Neural progenitor cell (in vitro differentiated cells): Measurements from ENCODE around the gene ARID5A. TPM values are rescaled to one million over a fixed set of nuclear protein-coding genes. Genes with fewer than 3 reads are reported as not detected.
A peak's percentile ranks its signal among the peaks of the same experiment; 100 is the strongest.
"Not testable (repeated sequence)": the region's sequence is repeated elsewhere in the genome, so short reads cannot be mapped to it uniquely, and the experiment has no call there.

Experiments
- DNase-seq: peaks from one replicate; pipeline ENCODE4 v3.0.0-alpha.2; 2016; ENCODE audit warnings: low spot score
- H2AFZ ChIP-seq: fragments of 200-600 bp; sonication (generic); replicated peaks from 2 replicates; pipeline ENCODE4 v1.6.1; 2016; ENCODE audit warnings: antibody characterized with exemption
- H3F3A ChIP-seq: fragments of 200-600 bp; sonication (generic); 2 replicates; pipeline ENCODE4 v1.6.1; 2016; ENCODE audit warnings: antibody characterized with exemption, low read depth
- H3K27ac ChIP-seq: fragments of 200-600 bp; sonication (generic); 2 replicates; pipeline ENCODE4 v1.5.1; 2016; ENCODE audit warnings: mild to moderate bottlenecking
- H3K27me3 ChIP-seq: fragments of 200-600 bp; sonication (generic); 2 replicates; pipeline ENCODE4 v1.6.1; 2016; ENCODE audit warnings: mild to moderate bottlenecking, moderate library complexity
- H3K36me3 ChIP-seq: fragments of 200-600 bp; sonication (generic); 2 replicates; pipeline ENCODE4 v1.5.1; 2016
- H3K4me1 ChIP-seq: fragments of 200-600 bp; sonication (generic); 2 replicates; pipeline ENCODE4 v1.6.1; 2016; ENCODE audit warnings: mixed run types
- H3K4me2 ChIP-seq: fragments of 200-600 bp; sonication (generic); 2 replicates; pipeline ENCODE4 v1.6.1; 2016
- H3K4me3 ChIP-seq: fragments of 200-600 bp; sonication (generic); 2 replicates; pipeline ENCODE4 v1.5.1; 2016
- H3K79me2 ChIP-seq: fragments of 200-600 bp; sonication (generic); 2 replicates; pipeline ENCODE4 v1.6.1; 2016; ENCODE audit warnings: low read depth
- H3K9ac ChIP-seq: fragments of 200-600 bp; sonication (generic); 2 replicates; pipeline ENCODE4 v1.6.1; 2016
- H3K9me3 ChIP-seq: fragments of 200-600 bp; sonication (generic); 2 replicates; pipeline ENCODE4 v1.5.1; 2016; ENCODE audit warnings: low read depth
- H4K20me1 ChIP-seq: fragments of 200-600 bp; sonication (generic); 2 replicates; pipeline ENCODE4 v1.6.1; 2016; ENCODE audit warnings: low read depth
- H3K27ac Mint-ChIP-seq: 3 replicates; pipeline ENCODE4 v1.8.0; 2021; ENCODE audit warnings: mixed read lengths
- H3K27me3 Mint-ChIP-seq: 2 replicates; pipeline ENCODE4 v1.8.0; 2022; ENCODE audit warnings: low read depth, mild to moderate bottlenecking, inconsistent platforms, moderate library complexity, mixed read lengths; ENCODE audit not compliant: insufficient read depth
- H3K36me3 Mint-ChIP-seq: 3 replicates; pipeline ENCODE4 v1.8.0; 2021; ENCODE audit warnings: mixed read lengths
- H3K4me1 Mint-ChIP-seq: 3 replicates; pipeline ENCODE4 v1.8.0; 2021; ENCODE audit warnings: mixed read lengths
- H3K4me3 Mint-ChIP-seq: 3 replicates; pipeline ENCODE4 v1.8.0; 2021; ENCODE audit warnings: mild to moderate bottlenecking, moderate library complexity, mixed read lengths
- H3K9me3 Mint-ChIP-seq: 3 replicates; pipeline ENCODE4 v1.8.0; 2020; ENCODE audit warnings: mixed read lengths
- EZH2 ChIP-seq: fragments of 200-600 bp; sonication (generic); IDR thresholded peaks from 2 replicates; pipeline ENCODE4 v1.6.1; 2017; ENCODE audit warnings: antibody characterized with exemption, mild to moderate bottlenecking, moderate library complexity
- EZH2phosphoT487 ChIP-seq: fragments of 200-600 bp; sonication (generic); IDR thresholded peaks from 2 replicates; pipeline ENCODE4 v1.6.1; 2017; ENCODE audit warnings: antibody characterized with exemption
- total RNA-seq: library from RNA; depleted of rRNA; stranded (reverse); fragments of >200 nt; gene quantifications from 2 replicates; pipeline ENCODE4 v1.2.3, GENCODE V29; 2015; ENCODE audit warnings: low replicate concordance
- TF ChIP-seq, protein P1 (sequence below): fragments of 200-600 bp; sonication (generic); IDR thresholded peaks from 2 replicates; pipeline ENCODE4 v1.5.1; 2017; ENCODE audit warnings: antibody characterized with exemption, mild to moderate bottlenecking

The ARID5A gene
- total RNA-seq, 1 donor from 2014 or later = 0.75 TPM

DNA sequence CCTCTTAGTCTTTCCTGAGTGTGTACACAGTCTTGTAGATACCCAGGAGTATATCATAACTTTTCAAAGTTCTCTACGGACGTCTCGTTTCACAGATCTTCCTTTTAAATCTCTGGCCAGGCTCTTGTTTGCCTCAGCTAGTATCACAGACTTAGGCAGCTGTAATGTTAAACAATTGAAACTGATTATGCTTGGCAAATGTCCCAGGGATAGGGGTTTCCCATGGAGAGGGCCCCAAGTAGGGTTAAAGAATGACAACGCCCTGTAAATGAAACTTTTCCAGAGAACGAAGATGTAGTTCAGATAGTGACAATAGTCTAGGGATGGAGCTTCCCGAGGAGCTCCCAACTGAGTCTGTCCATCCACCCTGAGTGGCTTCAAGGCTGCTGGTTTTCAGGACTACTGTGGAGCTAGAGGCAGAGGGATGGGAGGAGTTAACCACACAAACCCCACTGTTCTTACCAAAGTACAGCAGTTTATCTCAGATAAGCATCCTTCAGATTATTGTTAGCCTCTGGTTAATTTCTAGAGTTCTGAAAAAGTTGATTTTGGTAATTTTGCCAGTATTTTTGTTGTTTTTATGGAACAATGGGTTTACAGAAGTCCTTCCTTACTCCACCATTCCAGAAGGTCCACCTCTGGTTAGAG lies 40.4 kb upstream of the ARID5A start:
- Mint-ChIP-seq H3K36me3 (no peaks in the 10 kb centered on the region), H3K4me3 (no peak overlapping the region), H3K27me3 (peaks cover 2% of the 10 kb centered on the region), H3K4me1 (peaks cover 5% of the 10 kb centered on the region), H3K9me3 (peaks cover 16% of the 10 kb centered on the region), H3K27ac (no peak overlapping the region)
- Histone ChIP-seq H3K9me3 (no peaks in the 10 kb centered on the region), H3K4me3 (no peak overlapping the region), H3F3A (no peaks in the 10 kb centered on the region), H3K79me2 (no peaks in the 10 kb centered on the region), H3K4me2 (no peak overlapping the region), H3K27ac (no peak overlapping the region), H3K36me3 (no peaks in the 10 kb centered on the region), H3K4me1 (no peaks in the 10 kb centered on the region), H2AFZ (no peak overlapping the region), H4K20me1 (no peaks in the 10 kb centered on the region), H3K9ac (no peak overlapping the region), H3K27me3 (no peaks in the 10 kb centered on the region)
- DNase-seq = no peak
- TF ChIP-seq, protein P1, sequence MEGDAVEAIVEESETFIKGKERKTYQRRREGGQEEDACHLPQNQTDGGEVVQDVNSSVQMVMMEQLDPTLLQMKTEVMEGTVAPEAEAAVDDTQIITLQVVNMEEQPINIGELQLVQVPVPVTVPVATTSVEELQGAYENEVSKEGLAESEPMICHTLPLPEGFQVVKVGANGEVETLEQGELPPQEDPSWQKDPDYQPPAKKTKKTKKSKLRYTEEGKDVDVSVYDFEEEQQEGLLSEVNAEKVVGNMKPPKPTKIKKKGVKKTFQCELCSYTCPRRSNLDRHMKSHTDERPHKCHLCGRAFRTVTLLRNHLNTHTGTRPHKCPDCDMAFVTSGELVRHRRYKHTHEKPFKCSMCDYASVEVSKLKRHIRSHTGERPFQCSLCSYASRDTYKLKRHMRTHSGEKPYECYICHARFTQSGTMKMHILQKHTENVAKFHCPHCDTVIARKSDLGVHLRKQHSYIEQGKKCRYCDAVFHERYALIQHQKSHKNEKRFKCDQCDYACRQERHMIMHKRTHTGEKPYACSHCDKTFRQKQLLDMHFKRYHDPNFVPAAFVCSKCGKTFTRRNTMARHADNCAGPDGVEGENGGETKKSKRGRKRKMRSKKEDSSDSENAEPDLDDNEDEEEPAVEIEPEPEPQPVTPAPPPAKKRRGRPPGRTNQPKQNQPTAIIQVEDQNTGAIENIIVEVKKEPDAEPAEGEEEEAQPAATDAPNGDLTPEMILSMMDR = no peak
- TF ChIP-seq EZH2phosphoT487 (no peak), EZH2 (no peak)

DNA sequence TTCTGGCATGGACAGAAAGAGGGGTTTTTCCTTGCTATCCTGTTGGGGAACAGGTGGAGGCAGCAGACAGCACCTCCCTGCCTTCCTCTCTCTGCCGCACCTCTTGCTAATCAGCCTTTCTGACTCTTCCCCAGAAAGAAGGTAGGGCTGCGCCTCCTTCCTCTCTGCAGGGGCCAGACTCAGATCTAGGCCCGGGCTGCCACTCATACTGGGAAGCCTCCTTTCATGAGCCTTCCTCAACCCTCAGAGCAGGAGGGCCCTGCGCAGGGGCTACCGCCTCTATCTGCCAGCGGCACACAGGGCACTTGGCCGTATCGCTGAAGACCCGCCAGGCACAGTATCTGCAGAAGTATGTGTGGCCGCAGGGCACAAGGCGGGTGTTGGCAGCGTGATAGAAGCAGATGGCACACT lies 38.5 kb upstream of the ARID5A start:
- no peaks in the 10 kb centered on the region for H3K9me3 ChIP-seq
- H3K4me3 ChIP-seq = no peak overlapping the region
- no peak overlapping the region for H3K4me2 ChIP-seq
- Mint-ChIP-seq H3K4me1 (peaks cover 12% of the 10 kb centered on the region), H3K36me3 (no peaks in the 10 kb centered on the region), H3K9me3 (peaks cover 16% of the 10 kb centered on the region), H3K4me3 (no peak overlapping the region), H3K27me3 (peaks cover 2% of the 10 kb centered on the region), H3K27ac (no peak overlapping the region)
- no peaks in the 10 kb centered on the region for H3K79me2 ChIP-seq
- H3K27me3 ChIP-seq = no peaks in the 10 kb centered on the region
- H3F3A ChIP-seq = no peaks in the 10 kb centered on the region
- no peaks in the 10 kb centered on the region for H4K20me1 ChIP-seq
- peak overlapping the region; percentile 76 for H2AFZ ChIP-seq
- H3K36me3 ChIP-seq = no peaks in the 10 kb centered on the region
- H3K27ac ChIP-seq = no peak overlapping the region
- no peak for TF ChIP-seq EZH2
- no peak for TF ChIP-seq EZH2phosphoT487
- TF ChIP-seq, protein P1 = peak; percentile 16
- H3K4me1 ChIP-seq = peaks cover 2% of the 10 kb centered on the region
- H3K9ac ChIP-seq = no peak overlapping the region
- DNase-seq = no peak

DNA sequence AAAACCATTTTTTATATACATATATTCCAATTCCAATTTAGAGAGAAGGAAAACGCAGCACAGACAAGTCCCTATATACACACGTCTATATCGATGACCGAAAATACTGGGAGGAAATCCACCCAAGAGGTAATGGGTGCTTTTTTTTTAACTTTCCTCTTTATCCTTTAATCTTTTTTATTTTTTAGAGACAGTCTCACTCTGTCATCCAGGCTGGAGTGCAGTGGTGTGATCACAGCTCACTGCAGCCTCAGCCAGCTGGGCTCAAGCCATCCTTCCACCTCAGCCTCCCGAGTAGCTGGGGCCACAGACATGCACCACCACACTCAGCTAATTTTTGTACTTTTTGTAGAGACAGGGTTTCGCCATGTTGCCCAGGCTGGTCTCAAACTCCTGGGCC lies 37.9 kb upstream of the ARID5A start:
- not testable (repeated sequence) for H4K20me1 ChIP-seq, H3K27me3 Mint-ChIP-seq, H3K27ac ChIP-seq, H3K27ac Mint-ChIP-seq, H3K79me2 ChIP-seq, H3K4me2 ChIP-seq, H3K4me3 ChIP-seq, H3K9ac ChIP-seq, H3K36me3 ChIP-seq, H3K4me3 Mint-ChIP-seq, H3K9me3 ChIP-seq, DNase-seq, H3F3A ChIP-seq, H3K27me3 ChIP-seq, H3K36me3 Mint-ChIP-seq, H2AFZ ChIP-seq, H3K4me1 ChIP-seq
- peaks cover 12% of the 10 kb centered on the region for H3K4me1 Mint-ChIP-seq
- peaks cover 16% of the 10 kb centered on the region for H3K9me3 Mint-ChIP-seq

DNA sequence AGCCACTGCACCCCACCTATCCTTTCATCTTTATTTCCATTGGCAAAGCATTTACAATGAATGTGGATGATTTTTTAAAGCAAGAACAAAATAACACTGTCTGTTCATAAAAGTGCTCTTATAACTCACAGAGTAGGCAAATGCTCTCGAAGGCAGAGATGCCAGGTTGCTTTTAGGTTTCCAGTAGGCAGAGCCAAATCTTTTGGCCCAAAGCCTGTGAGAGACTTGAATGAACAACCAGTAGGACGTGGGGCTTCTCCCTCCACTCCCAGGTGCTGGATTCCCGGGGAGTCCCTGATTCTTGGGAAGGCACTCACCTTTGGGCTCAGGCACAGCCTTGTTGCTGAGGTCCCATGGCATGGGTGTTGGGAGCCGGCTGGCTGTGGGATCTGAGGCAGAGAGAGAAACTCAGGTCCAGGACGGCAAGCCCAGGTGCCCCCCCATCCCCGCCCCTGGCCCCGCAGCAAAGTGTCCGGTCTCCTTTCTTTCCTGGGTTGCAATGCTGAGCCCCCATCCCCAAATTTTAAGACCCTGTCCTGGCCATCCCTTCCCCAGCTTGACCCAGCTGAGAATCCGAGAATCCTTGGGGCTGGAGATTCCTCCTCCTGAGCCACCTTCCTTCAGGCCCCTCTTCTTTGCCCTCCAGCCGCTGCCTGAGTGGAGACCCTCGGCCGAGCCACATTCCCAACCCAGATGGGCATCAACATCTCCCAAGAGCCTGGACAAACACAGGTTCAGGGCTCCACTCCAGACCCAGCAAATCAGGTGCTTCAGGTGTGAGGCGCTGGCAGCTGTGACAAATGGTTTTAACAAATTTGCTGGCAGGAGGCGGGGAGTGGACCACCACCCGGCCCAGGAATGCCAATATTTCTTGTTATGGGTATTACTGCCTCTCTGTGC lies 37.2 kb upstream of the ARID5A start:
- H2AFZ ChIP-seq = no peak overlapping the region
- H3K27ac Mint-ChIP-seq = no peak overlapping the region

More for the DNA sequence above, 37.2 kb upstream of the ARID5A start:
- no peak for DNase-seq
- H3K36me3 Mint-ChIP-seq = no peaks in the 10 kb centered on the region
- Histone ChIP-seq H3K79me2 (no peaks in the 10 kb centered on the region), H3K9me3 (no peaks in the 10 kb centered on the region), H3K4me3 (no peak overlapping the region), H3K4me2 (no peak overlapping the region), H3K9ac (no peak overlapping the region), H4K20me1 (no peaks in the 10 kb centered on the region), H3K36me3 (no peaks in the 10 kb centered on the region), H3K4me1 (peaks cover 2% of the 10 kb centered on the region), H3F3A (no peaks in the 10 kb centered on the region), H3K27ac (no peak overlapping the region), H3K27me3 (no peaks in the 10 kb centered on the region)
- H3K4me1 Mint-ChIP-seq = peaks cover 12% of the 10 kb centered on the region
- no peak overlapping the region for H3K4me3 Mint-ChIP-seq
- peaks cover 11% of the 10 kb centered on the region for H3K9me3 Mint-ChIP-seq
- TF ChIP-seq, protein P1 = no peak
- TF ChIP-seq EZH2phosphoT487 = no peak
- TF ChIP-seq EZH2 = no peak
- H3K27me3 Mint-ChIP-seq = peaks cover 2% of the 10 kb centered on the region
